Caco-2 (cell line): ENCODE results near the gene HIRA. TPM values are rescaled to one million over a fixed set of nuclear protein-coding genes. Genes with fewer than 3 reads are reported as not detected.

Experiments used
- BruUV-seq: library from RNA; stranded (reverse); fragments of 400-500 nt; replicated peaks from 2 replicates; lab custom pipeline; 2021; lab: Mats Ljungman, UMichigan
- CTCF ChIA-PET: fragments of 300-600 bp; sonication (Branson Sonifier 250); formaldehyde crosslinking; loops from one replicate; lab custom pipeline; 2022; ENCODE audit warnings: antibody characterized with exemption; lab: Charles Lee
- POLR2A ChIA-PET: fragments of 300-600 bp; sonication (Branson Sonifier 250); formaldehyde crosslinking; loops from one replicate; lab custom pipeline; 2022; ENCODE audit warnings: antibody characterized with exemption; lab: Charles Lee
- DNase-seq, 2 experiments: peaks; one replicate each; pipeline versions ENCODE4 v3.0.0 to v3.0.0-alpha.2; 2020 to 2022
- H3K27me3 ChIP-seq: replicated peaks from 2 replicates; pipeline ENCODE4 v1.6.0; 2011; ENCODE audit warnings: low read length; ENCODE audit not compliant: control insufficient read depth, insufficient read depth
- H3K36me3 ChIP-seq: 2 replicates; pipeline ENCODE4 v1.5.1; 2011; ENCODE audit warnings: low read length; ENCODE audit not compliant: control insufficient read depth, insufficient read depth
- H3K4me1 ChIP-seq: fragments of 250-450 bp; sonication (Bioruptor Pico); 2 replicates; pipeline ENCODE4 v1.5.1; 2020; ENCODE audit warnings: mild to moderate bottlenecking
- H3K4me3 ChIP-seq: 2 replicates; pipeline ENCODE4 v1.5.1; 2011; ENCODE audit warnings: low read depth, mild to moderate bottlenecking, control low read depth, low read length
- H3K9me3 ChIP-seq: fragments of 250-450 bp; sonication (Bioruptor Pico); 2 replicates; pipeline ENCODE4 v1.5.1; 2020; ENCODE audit warnings: mild to moderate bottlenecking, moderate library complexity
- H3K27ac Mint-ChIP-seq: one replicate; pipeline ENCODE4 v1.8.0; 2022; ENCODE audit warnings: mixed read lengths; ENCODE audit not compliant: unreplicated experiment
- H3K27me3 Mint-ChIP-seq: one replicate; pipeline ENCODE4 v1.8.0; 2022; ENCODE audit warnings: mixed read lengths; ENCODE audit not compliant: insufficient read depth, unreplicated experiment
- H3K36me3 Mint-ChIP-seq: one replicate; pipeline ENCODE4 v1.8.0; 2022; ENCODE audit warnings: mild to moderate bottlenecking, mixed read lengths; ENCODE audit not compliant: insufficient read depth, unreplicated experiment
- H3K4me1 Mint-ChIP-seq: one replicate; pipeline ENCODE4 v1.8.0; 2022; ENCODE audit warnings: low read depth, mixed read lengths; ENCODE audit not compliant: unreplicated experiment
- H3K4me3 Mint-ChIP-seq: one replicate; pipeline ENCODE4 v1.8.0; 2022; ENCODE audit warnings: mild to moderate bottlenecking, moderate library complexity, mixed read lengths; ENCODE audit not compliant: unreplicated experiment
- H3K9me3 Mint-ChIP-seq: one replicate; pipeline ENCODE4 v1.8.0; 2022; ENCODE audit warnings: mixed read lengths; ENCODE audit not compliant: unreplicated experiment
- CTCF ChIP-seq, 2 experiments: fragments of 200-600 bp in 1 of 2; IDR thresholded peaks; 1 replicate in 1 of 2; 2 replicates in 1 of 2; pipeline versions ENCODE4 v1.5.1 to v1.8.0; 2011 to 2022; ENCODE audit warnings: antibody characterized with exemption in 1 of 2, control low read depth in 1 of 2, inconsistent platforms in 1 of 2, low read depth in 1 of 2, low read length in 1 of 2, mild to moderate bottlenecking in 1 of 2, moderate library complexity in 1 of 2; ENCODE audit not compliant: insufficient read depth in 1 of 2, severe bottlenecking in 1 of 2, unreplicated experiment in 1 of 2
- intact Hi-C: fragments of 100-400 bp; cut with micrococcal nuclease; formaldehyde crosslinking; loops from one replicate; pipeline ENCODE4 v1.10.0; 2022; ENCODE audit not compliant: unreplicated experiment
- total RNA-seq: library from RNA; stranded (reverse); gene quantifications from 2 replicates; pipeline ENCODE4 v1.2.3, GENCODE V29; 2022

The HIRA gene
- total RNA-seq, 1 experiment from 2014 or later: 60.1 TPM

- H3K4me1 Mint-ChIP-seq: no peaks in the 10 kb centered on the region
- CTCF ChIA-PET: interaction anchor here (0.6 kb wide), 1 partner anchor 102 kb away, joined by 3 read pairs; no protein-coding TSS in a partner anchor
- no peak for DNase-seq
- H3K27me3 Mint-ChIP-seq: no peaks in the 10 kb centered on the region
- no peak for TF ChIP-seq CTCF (IDR thresholded peaks at IDR 0.05; ENCODE audit: insufficient read depth in 1 of 2, low read depth in 1 of 2, low read length in 1 of 2, severe bottlenecking in 1 of 2, unreplicated experiment in 1 of 2)
- Histone ChIP-seq H3K27me3 (no peaks in the 10 kb centered on the region), H3K4me3 (no peak overlapping the region), H3K4me1 (no peaks in the 10 kb centered on the region), H3K36me3 (peaks cover 3% of the 10 kb centered on the region), H3K9me3 (no peaks in the 10 kb centered on the region)
- POLR2A ChIA-PET: no interaction called here
- H3K9me3 Mint-ChIP-seq: no peaks in the 10 kb centered on the region
- H3K36me3 Mint-ChIP-seq: peaks cover 65% of the 10 kb centered on the region
- BruUV-seq: no TSS peak
- no peak overlapping the region for H3K27ac Mint-ChIP-seq
- no peak overlapping the region for H3K4me3 Mint-ChIP-seq
- intact Hi-C loops: no loop called here
Measured at GRCh38 chr22:19401483-19401882, 30.1 kb downstream of the HIRA start.

DNA sequence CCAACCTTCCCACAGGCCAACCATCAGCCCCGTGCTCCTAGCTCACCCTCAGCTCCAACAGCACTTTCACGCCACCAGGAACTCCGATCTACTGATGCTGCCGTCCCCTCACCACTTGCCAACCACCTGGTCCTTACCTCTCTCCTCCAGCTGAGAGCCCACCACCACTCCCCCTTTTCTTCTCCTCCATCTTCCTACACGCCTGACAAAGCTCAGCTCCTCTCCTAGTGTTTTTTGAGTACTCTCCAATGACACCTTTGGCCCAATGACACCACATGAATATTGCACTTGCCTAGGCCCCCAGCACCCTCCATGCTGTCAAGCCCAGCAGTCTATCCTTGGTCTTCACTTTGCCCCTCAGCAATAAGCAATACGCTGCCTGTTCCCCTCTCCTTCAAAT is 30.7 kb downstream of the HIRA start:
- Histone ChIP-seq H3K9me3 (no peaks in the 10 kb centered on the region), H3K36me3 (peaks cover 3% of the 10 kb centered on the region), H3K4me1 (no peaks in the 10 kb centered on the region), H3K27me3 (no peaks in the 10 kb centered on the region), H3K4me3 (no peak overlapping the region)
- H3K27me3 Mint-ChIP-seq: no peaks in the 10 kb centered on the region
- no peak overlapping the region for H3K4me3 Mint-ChIP-seq
- DNase-seq: no peak
- no peak for TF ChIP-seq CTCF (IDR thresholded peaks at IDR 0.05; ENCODE audit: insufficient read depth in 1 of 2, low read depth in 1 of 2, low read length in 1 of 2, severe bottlenecking in 1 of 2, unreplicated experiment in 1 of 2)
- POLR2A ChIA-PET: no interaction called here
- CTCF ChIA-PET: interaction anchor here (0.6 kb wide), 1 partner anchor 101 kb away, joined by 3 read pairs; no protein-coding TSS in a partner anchor
- peak overlapping the region; percentile 7 for H3K27ac Mint-ChIP-seq
- BruUV-seq: no TSS peak
- no peaks in the 10 kb centered on the region for H3K4me1 Mint-ChIP-seq
- H3K36me3 Mint-ChIP-seq: peaks cover 61% of the 10 kb centered on the region
- no peaks in the 10 kb centered on the region for H3K9me3 Mint-ChIP-seq
- intact Hi-C loops: no loop called here

- intact Hi-C loops: no loop called here
- ChIA-PET POLR2A (no interaction called here), CTCF (no interaction called here)
- no peaks in the 10 kb centered on the region; the same call in none of the 2 replicates for H3K36me3 ChIP-seq
- Mint-ChIP-seq H3K36me3 (peaks cover 68% of the 10 kb centered on the region), H3K4me1 (no peaks in the 10 kb centered on the region), H3K4me3 (no peak overlapping the region), H3K9me3 (no peaks in the 10 kb centered on the region), H3K27ac (no peak overlapping the region), H3K27me3 (no peaks in the 10 kb centered on the region)
- no TSS peak for BruUV-seq
- H3K4me3 ChIP-seq: no peak overlapping the region
- no peaks in the 10 kb centered on the region for H3K4me1 ChIP-seq
- H3K9me3 ChIP-seq: no peaks in the 10 kb centered on the region
- TF ChIP-seq CTCF (IDR thresholded peaks at IDR 0.05; ENCODE audit: insufficient read depth in 1 of 2, low read depth in 1 of 2, low read length in 1 of 2, severe bottlenecking in 1 of 2, unreplicated experiment in 1 of 2): no peak
- H3K27me3 ChIP-seq: no peaks in the 10 kb centered on the region
- DNase-seq: no peak
Measured at GRCh38 chr22:19398652-19399051, 32.9 kb downstream of the HIRA start.
